Left hindlimb (tissue), 1 donor: ENCODE data around the gene PRKN.

Experiments used
- DNase-seq: peaks from one replicate; pipeline ENCODE4 v3.0.0-alpha.2; 2018

Gene PRKN

GRCh38 chr6:161308075-161308655, 1419.4 kb downstream of the PRKN start:
- DNase-seq = no peak

- DNase-seq = no peak
Measured at GRCh38 chr6:161305860-161306259, 1421.7 kb downstream of the PRKN start.

GRCh38 chr6:161303628-161304340, 1423.8 kb downstream of the PRKN start:
- DNase-seq = no peak

- DNase-seq = no peak
Measured at GRCh38 chr6:161302949-161303348, 1424.6 kb downstream of the PRKN start.

- DNase-seq = no peak
Measured at GRCh38 chr6:161301338-161301737, 1426.2 kb downstream of the PRKN start.

GRCh38 chr6:161300823-161301222, 1426.7 kb downstream of the PRKN start:
- no peak for DNase-seq

- DNase-seq = no peak
Measured at GRCh38 chr6:161299726-161300125, 1427.8 kb downstream of the PRKN start.
